ENCODE data around the gene AMACR. TPM values are rescaled to one million over a fixed set of nuclear protein-coding genes. Genes with fewer than 3 reads are reported as not detected.

The AMACR gene
- total RNA-seq, 1 donor from 2014 or later: 7.9 TPM

- intact Hi-C loops (cut with DNase I): loop anchor here (5.0 kb wide), 1 partner anchor 506 kb away; no protein-coding TSS in a partner anchor
- no peak for DNase-seq (ENCODE audit: low spot score)
Observed at GRCh38 chr5:33937707-33938506, 69.9 kb downstream of the AMACR start.

- DNase-seq (ENCODE audit: low spot score): no peak
- intact Hi-C loops (cut with DNase I): loop anchor here (5.0 kb wide), 1 partner anchor 505 kb away; no protein-coding TSS in a partner anchor
Observed at GRCh38 chr5:33937017-33937706, 70.7 kb downstream of the AMACR start.

- intact Hi-C loops (cut with DNase I): loop anchor here (5.0 kb wide), 1 partner anchor 504 kb away; no protein-coding TSS in a partner anchor
- no peak for DNase-seq (ENCODE audit: low spot score)
Observed at GRCh38 chr5:33936381-33937016, 71.4 kb downstream of the AMACR start, which contains the start of gene RXFP3. TSS of gene RXFP3 (plus strand) at chr5:33936386. CDS start at chr5:33936741, 355 bp downstream.

Other genes starting within 250 kb of the AMACR start
- 2.8 TPM for gene ADAMTS12, start 116.1 kb downstream of the AMACR start, total RNA-seq
- not detected for gene RXFP3, start 71.7 kb downstream of the AMACR start, total RNA-seq
- gene SLC45A2, start 23.4 kb downstream of the AMACR start, total RNA-seq: 0.16 TPM
- 2.8 TPM for gene C1QTNF3, start 35.2 kb upstream of the AMACR start, total RNA-seq

All from cardiac septum (tissue), 1 donor.